Measurements from ENCODE around the gene C2orf76.
A peak's percentile ranks its signal among the peaks of the same experiment; 100 is the strongest.
"Not testable (repeated sequence)": the region's sequence is repeated elsewhere in the genome, so short reads cannot be mapped to it uniquely, and the experiment has no call there.

The C2orf76 gene

DNA sequence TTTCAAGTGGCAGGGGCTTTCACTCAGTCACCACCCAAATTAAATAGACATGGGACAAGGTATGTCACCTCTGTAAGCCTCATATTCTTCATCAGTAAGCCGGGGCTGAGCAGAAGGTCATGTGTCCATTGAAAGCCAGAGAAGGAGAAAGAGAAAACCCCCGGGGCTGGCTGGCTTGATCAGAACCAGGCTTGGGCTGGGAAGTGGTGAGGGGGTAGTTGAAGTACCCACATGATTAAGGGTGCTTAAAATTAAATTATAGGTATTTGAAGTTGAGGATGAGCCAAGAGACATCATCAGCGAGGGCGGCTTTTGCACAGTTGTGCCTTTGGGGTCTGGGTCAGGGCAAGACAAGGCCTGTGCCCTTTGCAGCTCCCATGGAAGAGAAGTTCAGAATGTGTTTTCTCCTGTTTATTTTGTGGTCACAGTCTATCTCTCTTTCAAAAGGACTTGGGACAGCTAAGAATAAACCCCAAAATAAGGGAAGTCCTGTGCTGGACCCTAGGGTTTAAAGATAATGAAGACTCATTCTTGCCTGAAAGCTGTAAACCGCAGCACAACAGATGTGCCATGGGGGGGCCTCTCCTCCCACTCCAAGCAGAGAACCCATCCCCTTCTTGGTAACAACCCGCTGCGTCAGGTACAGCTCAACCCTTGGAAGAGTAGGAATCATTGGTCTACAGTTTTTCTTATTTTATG, 10.8 kb upstream of the C2orf76 start:
- no peak for DNase-seq (ENCODE audit: low read depth)

DNA sequence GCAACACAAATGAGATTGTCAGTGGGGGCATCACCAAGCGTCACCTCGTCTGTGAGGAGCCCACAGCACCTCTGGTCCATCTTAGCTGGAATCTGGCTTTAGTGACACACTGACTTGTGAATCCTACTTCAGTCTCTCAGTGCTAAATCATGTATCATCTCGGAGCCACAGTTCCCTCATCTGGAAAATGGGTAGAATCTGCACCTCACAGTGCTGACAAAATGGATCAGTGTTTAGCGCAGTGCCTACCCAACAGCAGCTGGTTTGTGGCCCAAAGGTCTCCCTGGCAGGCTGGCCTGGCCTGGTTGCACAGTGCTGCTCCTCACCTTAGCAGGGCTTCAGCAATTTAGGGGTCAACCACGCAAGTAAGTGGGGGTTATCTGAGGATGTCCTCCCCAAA, 10.2 kb upstream of the C2orf76 start:
- no peak for DNase-seq (ENCODE audit: low read depth)

DNA sequence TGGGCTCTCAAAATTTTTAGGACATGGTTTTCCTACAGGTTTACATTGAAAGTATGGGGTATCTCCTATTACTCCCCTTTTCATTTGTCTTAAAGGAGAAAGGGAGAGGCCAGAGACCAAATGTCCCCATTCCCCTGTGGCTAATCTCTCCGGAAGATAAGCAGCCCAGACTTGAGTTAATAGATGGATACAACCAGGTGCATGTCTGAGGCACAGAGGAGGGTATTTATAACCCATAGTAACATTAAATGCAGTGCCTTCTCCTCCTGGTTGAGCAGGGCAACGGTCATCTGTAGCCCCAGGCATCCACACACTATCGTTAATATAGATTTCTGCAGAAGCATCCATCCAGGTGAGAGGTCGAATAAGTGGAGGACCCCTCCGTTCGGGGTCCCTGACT, 9.8 kb upstream of the C2orf76 start:
- not testable (repeated sequence) for DNase-seq (ENCODE audit: low read depth)

DNA sequence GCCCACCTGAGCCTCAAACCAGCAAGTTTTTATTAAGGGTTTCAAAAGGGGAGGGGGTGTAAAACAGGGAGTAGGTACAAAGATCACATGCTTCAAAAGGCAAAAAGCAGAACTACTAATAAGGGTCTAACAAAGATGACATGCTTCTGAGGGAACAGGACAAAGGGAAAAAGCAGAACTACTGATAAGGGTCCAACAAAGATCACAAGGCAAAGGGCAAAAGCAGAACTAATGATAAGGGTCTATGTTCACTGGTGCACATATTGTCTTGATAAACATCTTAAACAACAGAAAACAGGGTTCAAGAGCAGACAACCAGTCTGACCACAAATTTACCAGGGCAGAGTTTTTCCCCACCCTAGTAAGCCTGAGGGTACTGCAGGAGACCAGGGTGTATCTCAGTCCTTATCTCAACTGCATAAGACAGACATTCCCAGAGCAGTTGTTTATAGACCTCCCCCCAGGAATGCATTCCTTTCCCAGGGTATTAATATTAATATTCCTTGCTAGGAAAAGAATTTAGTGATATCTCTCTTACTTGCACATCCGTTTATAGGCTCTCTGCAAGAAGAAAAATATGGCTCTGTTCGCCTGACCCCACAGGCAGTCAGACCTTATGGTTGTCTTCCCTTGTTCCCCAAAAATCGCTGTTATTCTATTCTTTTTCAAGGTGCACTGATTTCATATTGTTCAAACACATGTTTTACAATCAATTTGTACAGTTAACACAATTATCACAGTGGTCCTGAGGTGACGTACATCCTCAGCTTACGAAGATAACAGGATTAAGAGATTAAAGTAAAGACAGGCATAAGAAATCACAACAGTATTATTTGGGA, 7.5 kb upstream of the C2orf76 start:
- DNase-seq (ENCODE audit: low read depth), result not testable (repeated sequence)

DNA sequence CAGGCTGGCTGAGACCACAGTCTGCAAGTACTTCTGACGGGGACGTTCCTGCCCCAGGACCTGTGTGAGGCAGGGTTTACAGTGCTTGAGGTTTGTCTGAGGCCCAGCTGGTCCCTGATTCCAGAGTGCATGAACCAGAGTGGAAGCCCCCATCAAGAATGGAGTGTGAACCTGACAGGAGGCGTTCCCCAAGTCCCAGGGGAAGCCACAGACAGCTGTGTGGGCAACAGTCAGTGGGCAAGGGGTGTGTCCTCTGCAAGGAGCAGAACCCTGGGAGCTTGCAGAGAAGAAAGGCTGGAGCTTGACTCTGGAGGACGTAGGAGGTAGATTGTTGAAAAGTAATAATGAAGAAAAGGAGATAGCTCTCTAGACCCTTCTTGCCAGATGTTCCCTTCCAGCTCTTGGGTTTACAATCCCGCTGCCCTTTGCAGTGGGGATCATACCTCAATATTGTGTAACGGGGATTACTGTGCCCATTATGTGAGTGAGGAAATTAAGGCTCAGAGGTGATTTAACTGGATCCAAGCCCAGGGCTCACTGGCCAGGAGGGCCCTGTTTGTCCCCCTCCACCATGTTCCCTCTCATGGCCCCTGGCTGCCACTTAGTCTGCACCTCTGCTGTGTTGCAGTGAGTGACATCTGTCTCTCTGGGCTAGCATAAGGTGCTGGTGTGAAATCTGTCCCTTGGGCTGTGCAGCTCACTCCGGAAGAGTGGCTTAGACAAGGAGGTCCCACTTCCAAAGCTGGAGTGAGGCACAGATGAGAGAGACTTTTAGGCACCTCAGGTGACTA, 6.3 kb upstream of the C2orf76 start:
- no peak for DNase-seq (ENCODE audit: low read depth)

DNA sequence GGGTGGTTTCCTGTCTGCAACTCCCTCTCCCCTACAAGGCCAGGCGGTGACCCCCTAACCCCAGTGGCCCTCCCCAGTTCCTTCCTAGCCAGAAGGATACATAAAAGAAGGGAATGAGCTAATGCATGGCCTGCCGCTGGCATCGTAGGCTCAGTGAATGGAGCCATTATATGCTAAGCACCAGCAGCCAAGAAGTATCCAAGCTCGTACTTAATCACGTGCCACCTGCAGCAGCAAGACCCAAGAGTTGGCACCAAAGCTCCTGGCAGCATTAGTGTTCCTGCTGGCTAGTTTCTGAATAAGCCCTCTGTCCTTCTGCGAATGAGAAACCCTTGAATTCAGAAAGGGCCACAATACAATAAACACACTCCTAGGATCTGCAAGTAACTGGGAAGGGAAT, 4.5 kb upstream of the C2orf76 start:
- no peak for DNase-seq (ENCODE audit: low read depth)

DNA sequence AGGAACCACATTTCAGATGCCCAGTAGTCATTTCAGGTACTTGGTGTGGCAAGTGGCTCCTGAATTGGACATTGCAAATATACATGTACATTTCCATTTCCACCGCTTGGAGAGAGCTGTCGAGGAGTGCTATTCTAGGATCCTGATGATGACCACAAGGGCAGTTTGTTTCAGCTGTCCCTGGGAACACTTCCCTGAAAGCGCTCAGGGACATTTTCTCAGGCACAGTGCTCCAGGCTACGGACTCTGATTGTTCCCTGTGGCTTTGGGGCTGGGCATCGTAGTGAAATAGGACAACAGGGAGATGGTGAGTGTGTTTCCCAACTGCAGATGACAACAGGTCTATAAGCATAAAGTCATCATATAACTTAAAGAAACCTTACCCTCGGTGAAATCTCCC, 3.2 kb upstream of the C2orf76 start:
- DNase-seq (ENCODE audit: low read depth), result no peak

DNA sequence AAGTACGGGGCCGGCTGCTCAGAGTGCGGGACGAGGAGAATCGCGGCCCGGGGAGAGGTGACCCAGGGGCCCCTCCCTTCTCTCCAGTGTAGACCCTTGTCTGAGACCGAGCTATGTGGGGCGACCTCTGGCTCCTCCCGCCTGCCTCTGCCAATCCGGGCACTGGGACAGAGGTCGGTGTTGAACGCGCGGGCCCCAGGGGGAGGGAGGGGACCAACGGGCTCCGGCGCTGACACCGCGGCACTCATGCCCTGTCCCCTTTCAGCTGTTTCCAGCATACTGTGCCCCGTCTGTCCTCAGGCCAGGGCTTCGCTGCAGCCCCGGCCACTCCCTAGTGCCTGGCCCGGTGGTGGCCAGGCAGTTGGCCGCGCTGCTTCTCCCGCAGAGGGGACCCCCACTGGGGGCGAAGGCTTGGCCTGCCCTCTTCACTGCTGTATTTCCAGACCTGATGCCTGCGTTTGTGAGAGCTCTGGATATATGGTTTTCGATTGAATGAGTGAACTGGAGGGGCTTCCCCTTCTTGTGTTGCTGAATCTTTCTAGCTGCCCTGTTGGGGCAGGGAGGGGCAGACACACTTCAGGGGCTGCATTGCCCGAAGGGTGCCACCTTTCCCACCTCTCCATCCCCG, 952 bp upstream of the C2orf76 start:
- DNase-seq (ENCODE audit: low read depth), result peak; percentile 46

DNA sequence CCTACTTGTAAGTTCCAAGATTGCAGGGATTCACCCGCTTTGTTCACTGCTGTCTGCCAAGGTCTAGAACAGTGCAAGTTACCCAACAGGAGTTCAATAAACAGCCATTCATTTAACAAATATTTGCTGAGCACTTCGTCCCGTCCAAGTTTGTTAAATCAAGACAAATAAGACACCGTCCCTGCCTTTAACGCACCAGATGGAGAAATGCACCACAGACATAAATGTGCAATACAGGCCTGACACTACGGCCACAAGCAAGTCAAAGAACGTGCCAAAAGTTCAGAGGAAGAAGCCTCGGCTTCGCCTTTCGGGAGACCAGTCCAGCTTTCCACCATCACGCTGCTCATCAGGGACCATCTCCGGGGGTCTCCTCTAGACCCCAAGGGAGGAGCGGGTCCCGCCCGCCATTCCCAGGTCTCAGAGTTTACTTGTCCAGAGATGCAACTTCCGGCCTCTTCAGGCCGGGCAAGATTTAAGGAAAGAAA, 429 bp downstream of the C2orf76 start:
- peak; percentile 37 for DNase-seq (ENCODE audit: low read depth)

DNA sequence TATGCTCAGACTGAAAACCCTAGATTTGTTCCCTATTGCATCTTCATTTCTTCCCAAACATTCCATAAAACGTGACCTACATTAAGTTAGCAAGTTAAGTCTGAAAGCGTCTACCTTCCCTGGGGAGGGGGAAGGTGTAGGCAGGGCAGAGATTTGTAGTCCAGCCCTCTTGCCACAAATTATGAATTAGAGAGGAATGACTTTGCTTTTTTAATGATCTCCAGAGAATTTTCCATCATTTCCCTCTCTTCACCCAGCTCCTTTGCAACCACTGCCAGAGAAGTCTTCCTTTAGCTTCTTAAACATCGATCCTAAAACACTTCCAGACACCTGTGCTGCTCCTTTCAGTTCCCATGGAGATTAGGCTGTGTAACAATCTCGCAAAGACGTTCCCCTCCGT, 1.2 kb downstream of the C2orf76 start:
- DNase-seq (ENCODE audit: low read depth), result no peak

DNA sequence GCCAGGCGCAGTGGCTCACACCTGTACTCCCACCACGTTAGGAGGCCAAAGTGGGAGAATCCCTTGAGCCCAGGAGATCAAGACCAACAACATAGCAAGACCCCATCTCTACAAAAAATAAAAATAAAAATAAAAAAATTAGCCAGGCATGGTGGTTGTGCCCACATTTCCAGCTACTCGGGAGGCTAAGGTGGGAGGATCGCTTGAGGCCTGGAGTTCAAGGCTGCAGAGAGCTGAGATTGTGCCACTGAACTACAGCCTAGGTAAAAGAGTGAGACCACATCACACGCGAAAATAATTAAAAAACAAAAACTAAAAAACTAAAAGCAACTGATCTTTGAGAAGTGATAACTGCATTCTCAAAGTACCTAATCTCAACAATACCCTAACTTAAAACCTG, 1.8 kb downstream of the C2orf76 start:
- no peak for DNase-seq (ENCODE audit: low read depth)

DNA sequence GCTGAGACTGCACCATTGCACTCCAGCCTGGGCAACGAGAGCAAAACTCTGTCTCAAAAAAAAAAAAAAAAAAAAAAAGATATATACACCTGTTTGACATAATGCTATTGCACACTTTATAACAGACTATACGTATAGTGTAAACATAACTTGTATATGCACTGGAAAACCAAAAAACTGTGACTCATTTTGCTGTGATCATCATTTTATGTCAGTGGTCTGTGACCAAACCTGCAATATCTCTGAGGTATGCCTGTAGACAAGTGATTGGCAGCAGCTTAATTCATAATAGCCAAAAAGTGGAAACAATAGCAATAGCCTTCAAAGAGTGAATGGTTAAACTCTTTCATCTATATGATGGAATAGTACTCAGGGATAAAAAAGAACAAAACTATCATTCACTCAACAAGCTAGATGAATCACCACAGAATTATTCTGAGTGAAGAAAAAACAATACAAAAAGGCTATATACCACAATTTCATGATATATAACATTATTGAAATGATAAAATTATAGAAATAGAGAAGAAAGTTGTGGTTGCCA, 6.1 kb downstream of the C2orf76 start:
- no peak for DNase-seq (ENCODE audit: low read depth)

DNA sequence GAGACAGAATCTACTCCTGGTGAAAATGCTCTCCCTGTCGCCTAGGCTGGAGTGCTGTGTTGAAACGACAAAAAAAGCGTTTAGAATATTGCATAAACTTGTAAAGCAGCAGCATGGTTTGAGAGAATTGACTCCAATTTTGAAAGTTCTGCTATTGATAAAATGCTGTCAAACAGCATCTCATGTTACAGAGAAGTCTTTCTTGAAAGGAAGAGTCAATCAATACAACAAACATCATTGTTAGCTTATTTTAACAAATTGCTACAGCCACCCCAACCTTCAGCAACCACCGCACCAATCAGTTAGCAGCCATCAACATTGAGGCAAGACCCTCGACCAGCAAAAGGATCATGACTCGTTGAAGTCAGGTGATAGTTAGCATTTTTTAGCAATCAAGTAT, 6.9 kb downstream of the C2orf76 start:
- no peak for DNase-seq (ENCODE audit: low read depth)

DNA sequence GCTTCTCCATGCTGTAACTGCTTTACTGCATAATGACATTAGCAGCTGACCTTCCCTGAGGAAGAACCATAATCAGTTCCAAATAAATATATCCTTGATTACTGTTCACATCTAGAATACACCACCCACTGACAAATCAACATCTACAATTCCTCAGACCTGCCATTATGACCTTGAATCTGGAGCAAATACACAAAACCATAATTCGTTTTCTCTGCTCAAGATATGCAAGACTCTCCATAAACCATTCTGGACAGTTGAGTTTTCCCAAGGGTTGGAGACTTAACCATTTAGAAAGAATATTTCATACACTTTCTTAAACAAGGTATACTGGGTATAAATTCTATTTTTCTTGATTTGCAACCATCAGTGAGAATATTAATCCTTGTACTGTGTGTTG, 11.8 kb downstream of the C2orf76 start:
- no peak for DNase-seq (ENCODE audit: low read depth)

DNA sequence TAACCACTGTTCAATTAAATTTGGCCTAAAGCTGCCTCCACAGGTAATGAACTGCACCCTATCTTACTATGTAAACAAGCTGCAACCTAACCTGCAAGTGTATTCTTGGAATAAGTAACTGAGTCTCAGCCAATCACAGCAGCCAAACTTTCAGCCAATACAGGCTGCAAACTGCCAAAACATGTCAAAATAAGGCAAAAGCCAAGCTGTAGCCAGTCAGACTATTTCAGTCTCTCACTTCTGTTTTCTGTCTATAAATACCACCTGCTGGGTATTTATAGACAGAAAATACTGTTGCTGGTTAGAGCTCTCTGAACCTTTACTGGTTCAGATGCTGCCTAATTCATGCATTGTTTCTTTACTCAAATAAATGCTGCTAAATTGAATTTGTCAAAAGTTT, 14.3 kb downstream of the C2orf76 start:
- no peak for DNase-seq (ENCODE audit: low read depth)

DNA sequence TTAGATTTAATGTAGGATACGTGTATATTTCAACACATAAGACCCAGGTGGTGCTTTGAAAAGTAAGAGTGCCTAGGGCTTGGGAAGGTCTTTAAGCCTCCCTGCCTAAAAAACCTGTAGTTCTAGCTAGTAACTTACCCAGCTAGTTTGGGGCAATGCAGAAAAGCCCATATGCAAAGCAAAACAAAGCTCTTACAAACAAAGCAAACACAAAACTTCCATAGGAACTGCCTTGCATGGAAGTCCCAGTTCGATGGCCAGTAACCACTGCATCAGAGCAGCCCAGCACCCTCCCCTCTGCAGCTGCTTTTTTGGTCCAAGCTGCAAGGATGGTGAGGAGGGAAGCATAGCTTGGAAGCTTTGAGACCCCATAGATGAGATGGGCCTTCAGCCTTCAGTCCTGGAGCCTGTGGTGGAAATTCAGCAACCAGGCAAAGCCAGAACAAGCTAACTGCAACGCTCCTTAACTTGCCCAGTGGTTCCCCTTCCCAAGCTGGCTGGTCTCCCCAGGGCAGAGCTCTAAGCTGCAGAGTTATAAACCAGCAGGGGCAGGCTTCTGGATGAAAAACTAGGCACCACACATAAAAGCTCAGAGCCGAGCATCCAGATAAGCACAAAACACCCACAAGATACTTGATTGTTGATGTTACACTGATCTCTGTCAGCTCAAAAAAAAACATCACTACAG, 16.2 kb downstream of the C2orf76 start:
- DNase-seq (ENCODE audit: low read depth), result no peak

DNA sequence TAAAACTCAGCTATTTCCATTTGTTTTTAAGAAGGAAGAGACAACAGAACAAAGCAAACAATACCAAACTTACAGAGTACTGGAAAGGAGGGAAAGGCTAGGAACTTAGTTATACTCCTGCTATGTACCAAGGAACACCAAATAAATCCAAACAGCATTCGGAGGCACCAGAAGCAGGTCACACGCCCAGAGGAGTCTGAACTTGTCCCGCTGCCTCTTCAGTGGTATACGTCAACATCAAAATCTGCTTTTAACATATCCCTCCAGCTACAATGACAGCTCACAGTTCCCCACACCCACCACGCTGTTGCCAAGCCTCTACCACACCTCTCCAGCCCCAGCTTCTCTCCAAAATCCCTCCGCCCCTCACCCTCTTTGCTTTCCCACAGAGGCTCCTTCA, 17.3 kb downstream of the C2orf76 start:
- DNase-seq (ENCODE audit: low read depth), result no peak

DNA sequence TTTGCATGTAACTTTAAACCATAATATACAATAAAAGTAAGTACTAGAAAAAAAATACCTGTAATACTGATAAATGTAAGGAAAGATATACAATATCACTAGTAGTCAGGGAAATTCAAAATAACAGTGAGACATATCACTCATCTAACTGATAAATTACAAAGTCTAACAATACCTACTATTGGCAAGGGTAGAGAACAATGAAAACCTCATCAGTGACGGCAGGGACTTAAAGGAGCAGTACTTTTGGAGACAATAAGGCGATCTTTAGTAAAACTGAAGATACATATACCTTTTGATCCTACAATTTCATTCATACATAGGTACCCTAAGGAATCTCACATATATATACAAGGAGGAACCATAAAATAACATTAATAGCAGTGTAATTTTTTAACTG, 24.9 kb downstream of the C2orf76 start:
- DNase-seq (ENCODE audit: low read depth), result no peak

DNA sequence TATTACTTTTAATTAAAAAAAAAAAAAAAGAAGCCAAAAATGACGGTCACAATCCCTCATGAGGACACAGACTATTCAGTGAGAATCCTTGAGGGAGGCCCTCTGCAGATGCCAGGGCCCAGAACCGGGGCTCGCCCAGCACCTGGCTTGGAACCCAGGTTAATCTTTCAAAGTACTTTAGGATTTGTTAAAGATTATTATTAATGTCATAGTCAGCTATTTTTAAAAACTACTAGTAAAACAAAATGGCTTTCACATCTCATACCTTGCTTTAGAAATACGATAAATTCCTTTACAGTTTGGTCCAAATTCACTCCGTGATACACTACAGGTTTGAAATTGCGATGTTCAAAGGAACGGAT, 27.1 kb downstream of the C2orf76 start:
- DNase-seq (ENCODE audit: low read depth), result no peak

DNA sequence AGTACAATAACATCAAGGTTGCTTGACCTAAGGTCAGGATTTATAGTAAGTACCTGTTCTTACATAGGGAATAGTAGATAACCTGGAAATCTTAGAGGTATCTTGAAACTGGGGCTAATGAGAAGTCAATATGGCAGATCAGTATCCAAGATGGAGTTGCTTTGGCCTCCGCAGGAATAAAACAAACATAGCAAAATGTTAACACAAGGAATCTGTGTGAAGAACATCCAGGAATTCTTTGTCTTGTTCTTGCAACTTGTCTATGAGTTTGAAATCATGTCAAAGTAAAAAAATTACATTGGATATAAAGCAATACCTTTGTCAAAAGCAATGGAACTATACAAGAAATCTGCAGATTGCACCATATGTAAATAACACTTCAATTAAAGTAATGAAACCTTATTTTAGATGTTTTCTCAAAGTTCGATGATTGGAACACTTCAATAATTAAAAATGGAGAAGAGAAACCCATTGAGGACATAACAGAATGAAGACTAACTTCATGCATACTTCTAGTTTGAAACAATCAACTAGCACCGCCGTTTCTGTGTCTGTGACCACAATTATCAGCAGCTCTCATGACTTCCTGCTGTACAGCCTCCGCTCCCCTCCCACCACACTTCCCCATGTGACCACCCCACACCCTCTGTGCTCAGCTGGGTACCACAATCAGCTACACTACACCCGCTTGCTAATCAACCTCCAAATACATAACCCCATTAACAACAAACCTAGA, 27.6 kb downstream of the C2orf76 start:
- no peak for DNase-seq (ENCODE audit: low read depth)

DNA sequence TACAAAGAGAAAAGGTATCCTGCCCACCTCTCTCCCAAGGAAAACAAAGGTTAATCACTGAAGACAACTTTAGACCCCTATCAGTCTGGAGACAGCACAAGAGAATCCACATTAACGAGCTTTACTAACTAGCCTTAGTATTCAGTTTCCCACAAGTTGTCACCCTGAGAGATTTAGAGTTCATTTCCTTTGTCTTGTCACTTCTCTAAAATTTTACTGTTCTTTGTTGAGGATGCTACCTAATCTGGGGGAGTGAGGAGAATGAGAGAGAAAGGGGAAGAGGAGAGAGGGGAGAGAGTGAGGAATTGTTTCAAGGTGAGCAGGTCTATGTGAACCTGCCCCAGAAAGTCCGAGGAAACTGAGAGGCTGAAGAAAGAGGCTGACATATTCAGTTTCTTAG, 28.4 kb downstream of the C2orf76 start:
- no peak for DNase-seq (ENCODE audit: low read depth)
